CD4-positive, alpha-beta T cell treated with Interleukin-6 at 100 ng/mL for 8 hours (primary cell): ENCODE results near the gene CD48.
"Not testable (repeated sequence)": the region's sequence is repeated elsewhere in the genome, so short reads cannot be mapped to it uniquely, and the experiment has no call there.

Experiments
- DNase-seq: peaks from one replicate; pipeline ENCODE4 v3.0.0-alpha.2; 2020; ENCODE audit warnings: mixed read lengths, low spot score

CD48 gene

GRCh38 chr1:160741612-160742348 lies 30.2 kb upstream of the CD48 start:
- DNase-seq = no peak

- no peak for DNase-seq
Measured at GRCh38 chr1:160741092-160741501, 29.5 kb upstream of the CD48 start.

- no peak for DNase-seq
Measured at GRCh38 chr1:160740133-160740688, 28.6 kb upstream of the CD48 start.

- DNase-seq = peak; percentile 20
Measured at GRCh38 chr1:160739098-160739511, 27.5 kb upstream of the CD48 start, which contains the start of gene SLAMF7. Gene SLAMF7, plus strand, starts transcription at chr1:160739247. Its CDS starts 55 bp downstream, at chr1:160739302.

GRCh38 chr1:160738271-160738670 lies 26.6 kb upstream of the CD48 start:
- DNase-seq = no peak

GRCh38 chr1:160734301-160734700 lies 22.7 kb upstream of the CD48 start:
- DNase-seq = no peak

- no peak for DNase-seq
Measured at GRCh38 chr1:160733898-160734297, 22.3 kb upstream of the CD48 start.

- no peak for DNase-seq
Measured at GRCh38 chr1:160731990-160732389, 20.4 kb upstream of the CD48 start.

GRCh38 chr1:160731564-160731963 lies 19.9 kb upstream of the CD48 start:
- DNase-seq = not testable (repeated sequence)

GRCh38 chr1:160727316-160727640 lies 15.7 kb upstream of the CD48 start:
- DNase-seq = no peak

- peak; percentile 79 for DNase-seq
Measured at GRCh38 chr1:160726498-160727315, 15.1 kb upstream of the CD48 start.

GRCh38 chr1:160726114-160726497 lies 14.5 kb upstream of the CD48 start:
- DNase-seq = no peak

GRCh38 chr1:160724465-160725242 lies 13.0 kb upstream of the CD48 start:
- no peak for DNase-seq

- no peak for DNase-seq
Measured at GRCh38 chr1:160723332-160723731, 11.7 kb upstream of the CD48 start.

GRCh38 chr1:160722726-160723125 lies 11.1 kb upstream of the CD48 start:
- DNase-seq = no peak

- DNase-seq = no peak
Measured at GRCh38 chr1:160721473-160721872, 9.9 kb upstream of the CD48 start.

- no peak for DNase-seq
Measured at GRCh38 chr1:160720356-160721085, 8.9 kb upstream of the CD48 start.

GRCh38 chr1:160718210-160718609 lies 6.6 kb upstream of the CD48 start:
- no peak for DNase-seq

GRCh38 chr1:160717306-160717705 lies 5.7 kb upstream of the CD48 start:
- DNase-seq = no peak

GRCh38 chr1:160716013-160716412 lies 4.4 kb upstream of the CD48 start:
- DNase-seq = no peak

GRCh38 chr1:160714034-160714648 lies 2.5 kb upstream of the CD48 start:
- not testable (repeated sequence) for DNase-seq
